Testis (tissue), 2 donors: ENCODE data around the gene BCL6B.

Experiments used
- POLR2A ChIP-seq: fragments of 450-650 bp; IDR thresholded peaks from one replicate; pipeline ENCODE4 v1.6.1; 2017; ENCODE audit warnings: antibody characterized with exemption, mild to moderate bottlenecking, moderate library complexity
- TF ChIP-seq, protein P1 (sequence below), 3 experiments: fragments of 450-650 bp in 2 of 3; fragments of 200-600 bp in 1 of 3; sonication (generic) in 1 of 3; IDR thresholded peaks; one replicate each; pipeline ENCODE4 v1.5.1; 2016 to 2019; ENCODE audit warnings: antibody characterized with exemption in 3 of 3, mild to moderate bottlenecking in 2 of 3, moderate library complexity in 1 of 3

DNA sequence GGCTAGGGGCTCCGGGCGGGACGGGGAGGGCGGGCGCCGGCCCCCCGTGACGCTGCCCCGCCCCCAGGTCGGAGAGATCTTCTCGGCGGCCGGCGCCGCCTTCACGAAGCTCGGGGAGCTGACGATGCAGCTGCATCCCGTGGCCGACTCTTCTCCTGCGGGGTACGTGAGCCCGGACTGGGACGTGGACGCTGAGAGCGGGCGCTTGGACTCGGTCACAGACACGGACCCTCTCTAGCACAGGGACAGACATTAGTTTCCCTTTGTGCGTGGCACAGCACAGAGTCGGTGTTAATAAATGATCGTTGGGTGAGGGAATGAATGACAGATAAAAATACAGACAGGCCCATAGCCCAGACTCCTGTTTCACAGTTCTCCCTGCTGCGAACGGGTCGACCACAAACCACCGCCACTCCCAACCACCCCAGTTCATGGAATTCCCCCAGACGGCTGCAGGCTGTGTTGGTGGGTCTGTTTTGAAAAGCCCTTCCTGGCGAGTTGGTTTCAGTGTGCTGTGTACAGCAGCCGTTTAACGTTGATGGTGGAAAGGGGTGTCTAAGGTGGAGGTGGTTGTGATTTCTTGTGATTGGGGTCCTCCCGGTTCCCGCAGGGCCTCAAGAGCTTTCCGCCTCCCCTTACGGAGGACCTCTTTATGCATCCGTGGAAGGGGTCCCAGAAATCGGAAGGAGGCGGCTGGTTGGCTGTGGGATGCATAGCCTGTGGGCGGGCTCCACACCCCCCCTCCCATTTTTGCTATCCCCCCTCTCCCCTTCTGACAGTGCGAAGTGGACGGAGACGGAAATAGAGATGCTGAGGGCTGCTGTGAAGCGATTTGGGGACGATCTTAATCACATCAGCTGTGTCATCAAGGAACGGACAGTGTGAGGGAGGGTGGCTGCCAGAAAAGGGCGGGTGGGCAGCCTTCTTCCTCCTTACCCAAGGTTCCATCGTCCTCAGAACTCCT is 7.6 kb upstream of the BCL6B start:
- TF ChIP-seq, protein P1, sequence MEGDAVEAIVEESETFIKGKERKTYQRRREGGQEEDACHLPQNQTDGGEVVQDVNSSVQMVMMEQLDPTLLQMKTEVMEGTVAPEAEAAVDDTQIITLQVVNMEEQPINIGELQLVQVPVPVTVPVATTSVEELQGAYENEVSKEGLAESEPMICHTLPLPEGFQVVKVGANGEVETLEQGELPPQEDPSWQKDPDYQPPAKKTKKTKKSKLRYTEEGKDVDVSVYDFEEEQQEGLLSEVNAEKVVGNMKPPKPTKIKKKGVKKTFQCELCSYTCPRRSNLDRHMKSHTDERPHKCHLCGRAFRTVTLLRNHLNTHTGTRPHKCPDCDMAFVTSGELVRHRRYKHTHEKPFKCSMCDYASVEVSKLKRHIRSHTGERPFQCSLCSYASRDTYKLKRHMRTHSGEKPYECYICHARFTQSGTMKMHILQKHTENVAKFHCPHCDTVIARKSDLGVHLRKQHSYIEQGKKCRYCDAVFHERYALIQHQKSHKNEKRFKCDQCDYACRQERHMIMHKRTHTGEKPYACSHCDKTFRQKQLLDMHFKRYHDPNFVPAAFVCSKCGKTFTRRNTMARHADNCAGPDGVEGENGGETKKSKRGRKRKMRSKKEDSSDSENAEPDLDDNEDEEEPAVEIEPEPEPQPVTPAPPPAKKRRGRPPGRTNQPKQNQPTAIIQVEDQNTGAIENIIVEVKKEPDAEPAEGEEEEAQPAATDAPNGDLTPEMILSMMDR (IDR thresholded peaks at IDR 0.05): no peak
- TF ChIP-seq POLR2A: peak; percentile 30
